ENCODE measurements around the gene CEBPZ. TPM values are rescaled to one million over a fixed set of nuclear protein-coding genes. Genes with fewer than 3 reads are reported as not detected.

The CEBPZ gene
- total and polyA plus RNA-seq, 2 of the 13 experiments (the other 11 are each of a cell fraction or from before 2014, with no cell fraction given) = 14.4 to 117 TPM

DNA sequence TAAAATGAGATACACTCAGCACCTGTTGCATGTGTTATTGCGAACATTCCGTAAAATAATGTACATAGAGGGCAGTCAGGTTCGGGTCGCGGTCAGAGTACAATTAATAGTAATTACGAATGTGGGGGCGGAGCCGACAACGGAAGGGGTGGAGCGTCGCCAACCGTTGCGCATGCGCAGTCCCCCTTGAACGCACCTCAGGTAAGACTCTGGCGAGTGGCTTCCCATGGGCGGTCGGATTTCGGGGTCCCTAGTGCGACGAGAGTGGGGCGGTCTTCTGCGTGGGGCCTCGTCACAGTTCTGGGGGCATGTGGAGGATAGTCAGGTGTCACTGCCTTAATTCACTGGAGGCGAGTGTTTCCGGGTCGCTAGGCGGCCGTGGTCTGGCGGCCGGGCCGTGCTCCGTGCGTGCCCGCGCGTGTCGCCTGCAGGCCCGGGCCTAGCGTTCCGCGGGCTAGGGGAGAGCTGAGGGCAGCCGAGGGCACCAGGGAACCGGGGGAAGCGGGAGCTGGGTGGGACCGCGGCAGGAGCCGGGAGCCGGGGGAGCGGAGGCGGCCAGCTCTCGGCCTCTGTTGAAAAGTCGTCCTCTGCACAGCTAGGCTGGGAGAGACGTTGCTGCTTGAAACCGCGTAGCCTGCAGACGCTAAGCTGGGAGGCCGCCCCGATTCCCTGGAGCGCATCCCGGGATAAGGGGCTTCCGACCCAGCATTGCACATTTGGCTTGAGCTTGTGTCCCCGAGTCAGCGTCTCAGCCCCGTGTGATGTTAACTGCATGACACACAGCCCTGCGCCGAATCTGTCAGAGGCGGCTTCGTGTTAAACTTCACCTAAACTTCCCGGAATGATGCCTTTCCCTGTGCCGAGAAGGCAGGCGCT lies 34.8 kb downstream of the CEBPZ start, which contains the start of gene CEBPZOS (continued):
- TF ChIP-seq ATF7-NPFF (CRISPR knock-in tag; IDR thresholded peaks at IDR 0.05; ENCODE audit: low read depth) (peak; percentile 92), SNRNP70 (IDR thresholded peaks at IDR 0.05; ENCODE audit: low read depth, low read length) (no peak), RAD21 (CRISPR knock-in tag; IDR thresholded peaks at IDR 0.05) (peak; percentile 47; the same call in 1 of the 2 replicates), RORA (CRISPR knock-in tag; IDR thresholded peaks at IDR 0.05) (no peak), FOSL2 (CRISPR knock-in tag; IDR thresholded peaks at IDR 0.05) (peak; percentile 46), ZNF33A (CRISPR knock-in tag; IDR thresholded peaks at IDR 0.05; ENCODE audit: borderline replicate concordance) (no peak), ZNF337 (CRISPR knock-in tag; IDR thresholded peaks at IDR 0.05; ENCODE audit: borderline replicate concordance, low read depth) (no peak; the same call in 1 of the 2 replicates), CBX5 (CRISPR knock-in tag; IDR thresholded peaks at IDR 0.05; ENCODE audit: borderline replicate concordance) (no peak; the same call in 1 of the 2 replicates), NR2F2 (IDR thresholded peaks at IDR 0.05; ENCODE audit: borderline replicate concordance, low read depth) (no peak; the same call in 1 of the 2 replicates), SIX4 (CRISPR knock-in tag; IDR thresholded peaks at IDR 0.05) (no peak; the same call in 1 of the 2 replicates), DMAP1 (CRISPR knock-in tag; IDR thresholded peaks at IDR 0.05) (peak; percentile 94)
- TF ChIP-seq, protein P1, sequence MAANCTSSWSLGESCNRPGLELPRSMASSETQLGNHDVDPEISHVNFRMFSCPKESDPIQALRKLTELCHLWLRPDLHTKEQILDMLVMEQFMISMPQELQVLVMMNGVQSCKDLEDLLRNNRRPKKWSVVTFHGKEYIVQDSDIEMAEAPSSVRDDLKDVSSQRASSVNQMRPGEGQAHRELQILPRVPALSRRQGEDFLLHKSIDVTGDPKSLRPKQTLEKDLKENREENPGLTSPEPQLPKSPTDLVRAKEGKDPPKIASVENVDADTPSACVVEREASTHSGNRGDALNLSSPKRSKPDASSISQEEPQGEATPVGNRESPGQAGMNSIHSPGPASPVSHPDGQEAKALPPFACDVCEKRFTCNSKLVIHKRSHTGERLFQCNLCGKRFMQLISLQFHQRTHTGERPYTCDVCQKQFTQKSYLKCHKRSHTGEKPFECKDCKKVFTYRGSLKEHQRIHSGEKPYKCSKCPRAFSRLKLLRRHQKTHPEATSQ (CRISPR knock-in tag; IDR thresholded peaks at IDR 0.05; ENCODE audit: borderline replicate concordance) = peak; percentile 84
- TF ChIP-seq, protein P2, sequence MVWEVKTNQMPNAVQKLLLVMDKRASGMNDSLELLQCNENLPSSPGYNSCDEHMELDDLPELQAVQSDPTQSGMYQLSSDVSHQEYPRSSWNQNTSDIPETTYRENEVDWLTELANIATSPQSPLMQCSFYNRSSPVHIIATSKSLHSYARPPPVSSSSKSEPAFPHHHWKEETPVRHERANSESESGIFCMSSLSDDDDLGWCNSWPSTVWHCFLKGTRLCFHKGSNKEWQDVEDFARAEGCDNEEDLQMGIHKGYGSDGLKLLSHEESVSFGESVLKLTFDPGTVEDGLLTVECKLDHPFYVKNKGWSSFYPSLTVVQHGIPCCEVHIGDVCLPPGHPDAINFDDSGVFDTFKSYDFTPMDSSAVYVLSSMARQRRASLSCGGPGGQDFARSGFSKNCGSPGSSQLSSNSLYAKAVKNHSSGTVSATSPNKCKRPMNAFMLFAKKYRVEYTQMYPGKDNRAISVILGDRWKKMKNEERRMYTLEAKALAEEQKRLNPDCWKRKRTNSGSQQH (CRISPR knock-in tag; IDR thresholded peaks at IDR 0.05; ENCODE audit: low read depth) = peak; percentile 90
- TF ChIP-seq, protein P3, sequence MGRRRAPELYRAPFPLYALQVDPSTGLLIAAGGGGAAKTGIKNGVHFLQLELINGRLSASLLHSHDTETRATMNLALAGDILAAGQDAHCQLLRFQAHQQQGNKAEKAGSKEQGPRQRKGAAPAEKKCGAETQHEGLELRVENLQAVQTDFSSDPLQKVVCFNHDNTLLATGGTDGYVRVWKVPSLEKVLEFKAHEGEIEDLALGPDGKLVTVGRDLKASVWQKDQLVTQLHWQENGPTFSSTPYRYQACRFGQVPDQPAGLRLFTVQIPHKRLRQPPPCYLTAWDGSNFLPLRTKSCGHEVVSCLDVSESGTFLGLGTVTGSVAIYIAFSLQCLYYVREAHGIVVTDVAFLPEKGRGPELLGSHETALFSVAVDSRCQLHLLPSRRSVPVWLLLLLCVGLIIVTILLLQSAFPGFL (CRISPR knock-in tag; IDR thresholded peaks at IDR 0.05) = 0 out of 2 replicates have a peak, but pooled peaks have one; percentile 55
- TF ChIP-seq, protein P4, sequence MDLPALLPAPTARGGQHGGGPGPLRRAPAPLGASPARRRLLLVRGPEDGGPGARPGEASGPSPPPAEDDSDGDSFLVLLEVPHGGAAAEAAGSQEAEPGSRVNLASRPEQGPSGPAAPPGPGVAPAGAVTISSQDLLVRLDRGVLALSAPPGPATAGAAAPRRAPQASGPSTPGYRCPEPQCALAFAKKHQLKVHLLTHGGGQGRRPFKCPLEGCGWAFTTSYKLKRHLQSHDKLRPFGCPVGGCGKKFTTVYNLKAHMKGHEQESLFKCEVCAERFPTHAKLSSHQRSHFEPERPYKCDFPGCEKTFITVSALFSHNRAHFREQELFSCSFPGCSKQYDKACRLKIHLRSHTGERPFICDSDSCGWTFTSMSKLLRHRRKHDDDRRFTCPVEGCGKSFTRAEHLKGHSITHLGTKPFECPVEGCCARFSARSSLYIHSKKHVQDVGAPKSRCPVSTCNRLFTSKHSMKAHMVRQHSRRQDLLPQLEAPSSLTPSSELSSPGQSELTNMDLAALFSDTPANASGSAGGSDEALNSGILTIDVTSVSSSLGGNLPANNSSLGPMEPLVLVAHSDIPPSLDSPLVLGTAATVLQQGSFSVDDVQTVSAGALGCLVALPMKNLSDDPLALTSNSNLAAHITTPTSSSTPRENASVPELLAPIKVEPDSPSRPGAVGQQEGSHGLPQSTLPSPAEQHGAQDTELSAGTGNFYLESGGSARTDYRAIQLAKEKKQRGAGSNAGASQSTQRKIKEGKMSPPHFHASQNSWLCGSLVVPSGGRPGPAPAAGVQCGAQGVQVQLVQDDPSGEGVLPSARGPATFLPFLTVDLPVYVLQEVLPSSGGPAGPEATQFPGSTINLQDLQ (CRISPR knock-in tag; IDR thresholded peaks at IDR 0.05) = peak; percentile 94; the same call in 1 of the 2 replicates
- TF ChIP-seq, protein P5, sequence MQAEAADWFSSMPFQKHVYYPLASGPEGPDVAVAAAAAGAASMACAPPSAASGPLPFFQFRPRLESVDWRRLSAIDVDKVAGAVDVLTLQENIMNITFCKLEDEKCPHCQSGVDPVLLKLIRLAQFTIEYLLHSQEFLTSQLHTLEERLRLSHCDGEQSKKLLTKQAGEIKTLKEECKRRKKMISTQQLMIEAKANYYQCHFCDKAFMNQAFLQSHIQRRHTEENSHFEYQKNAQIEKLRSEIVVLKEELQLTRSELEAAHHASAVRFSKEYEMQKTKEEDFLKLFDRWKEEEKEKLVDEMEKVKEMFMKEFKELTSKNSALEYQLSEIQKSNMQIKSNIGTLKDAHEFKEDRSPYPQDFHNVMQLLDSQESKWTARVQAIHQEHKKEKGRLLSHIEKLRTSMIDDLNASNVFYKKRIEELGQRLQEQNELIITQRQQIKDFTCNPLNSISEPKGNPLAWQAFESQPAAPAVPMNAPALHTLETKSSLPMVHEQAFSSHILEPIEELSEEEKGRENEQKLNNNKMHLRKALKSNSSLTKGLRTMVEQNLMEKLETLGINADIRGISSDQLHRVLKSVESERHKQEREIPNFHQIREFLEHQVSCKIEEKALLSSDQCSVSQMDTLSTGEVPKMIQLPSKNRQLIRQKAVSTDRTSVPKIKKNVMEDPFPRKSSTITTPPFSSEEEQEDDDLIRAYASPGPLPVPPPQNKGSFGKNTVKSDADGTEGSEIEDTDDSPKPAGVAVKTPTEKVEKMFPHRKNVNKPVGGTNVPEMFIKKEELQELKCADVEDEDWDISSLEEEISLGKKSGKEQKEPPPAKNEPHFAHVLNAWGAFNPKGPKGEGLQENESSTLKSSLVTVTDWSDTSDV (CRISPR knock-in tag; IDR thresholded peaks at IDR 0.05) = peak; percentile 99
